HCT116 (cell line): ENCODE data around the gene MBNL2. TPM values are rescaled to one million over a fixed set of nuclear protein-coding genes. Genes with fewer than 3 reads are reported as not detected.

Experiments
- ATAC-seq: fragments of 200-7000 bp; cut with Tn5 transposase; 2 replicates; pipeline ENCODE4 v1.9.1; 2020; ENCODE audit warnings: mild to moderate bottlenecking, moderate library complexity
- BruUV-seq: library from RNA; stranded (reverse); fragments of 400-500 nt; replicated peaks from 2 replicates; lab custom pipeline; 2021; lab: Mats Ljungman, UMichigan
- CTCF ChIA-PET: fragments of 300-600 bp; sonication (Branson Sonifier 250); formaldehyde crosslinking; loops from one replicate; lab custom pipeline; 2021; ENCODE audit warnings: antibody characterized with exemption; lab: Charles Lee
- POLR2A ChIA-PET: fragments of 300-600, 350-600 bp; sonication (Branson Sonifier 250); formaldehyde crosslinking; loops from one replicate; lab custom pipeline; 2021; ENCODE audit warnings: antibody characterized with exemption; lab: Charles Lee
- RAD21 ChIA-PET, 2 experiments: fragments of 300-600 bp; sonication (Branson Sonifier 250); formaldehyde crosslinking; loops; one replicate each; lab custom pipeline; 2023; ENCODE audit warnings: low total read pairs in 2 of 2; ENCODE audit not compliant: uncharacterized antibody in 2 of 2, unreplicated experiment in 2 of 2, low non-redundant PET in 1 of 2; lab: Charles Lee
- DNase-seq: peaks from one replicate; pipeline ENCODE4 v3.0.0-alpha.2; 2010; ENCODE audit warnings: low read depth, low spot score
- H2AFZ ChIP-seq: fragments of 200-600 bp; shearing (Covaris generic), sonication (generic); 2 replicates; pipeline ENCODE4 v1.6.1; 2017; ENCODE audit warnings: low read depth, mixed run types, mixed read lengths, antibody characterized with exemption, low read length; ENCODE audit not compliant: poor library complexity, severe bottlenecking
- H3K27ac ChIP-seq: 2 replicates; pipeline ENCODE4 v1.5.1; 2012; ENCODE audit warnings: low read depth, low read length
- H3K27me3 ChIP-seq: fragments of 200-600 bp; sonication (generic); 2 replicates; pipeline ENCODE4 v1.6.1; 2016; ENCODE audit warnings: mixed run types, low read length, mixed read lengths; ENCODE audit not compliant: insufficient read depth
- H3K36me3 ChIP-seq, 2 experiments: fragments of 200-500 bp in 1 of 2; fragments of 200-600 bp in 1 of 2; sonication (Bioruptor generic) in 1 of 2; sonication (generic) in 1 of 2; 2 replicates each; pipeline versions ENCODE4 v1.5.1 to v1.6.1; 2014 to 2016; ENCODE audit warnings: low read length in 2 of 2, inconsistent platforms in 1 of 2, mixed read lengths in 1 of 2, mixed run types in 1 of 2; ENCODE audit not compliant: insufficient read depth in 2 of 2, control insufficient read depth in 1 of 2
- H3K4me1 ChIP-seq, 2 experiments: fragments of 200-600 bp in 1 of 2; sonication (generic) in 1 of 2; 2 replicates each; pipeline versions ENCODE4 v1.5.1 to v1.6.1; 2012 to 2017; ENCODE audit warnings: low read length in 2 of 2, inconsistent platforms in 1 of 2, mild to moderate bottlenecking in 1 of 2, mixed read lengths in 1 of 2, mixed run types in 1 of 2, moderate library complexity in 1 of 2; ENCODE audit not compliant: insufficient read depth in 2 of 2, control insufficient read depth in 1 of 2
- H3K4me2 ChIP-seq: fragments of 200-600 bp; sonication (generic); 2 replicates; pipeline ENCODE4 v1.6.1; 2017; ENCODE audit warnings: mixed run types, low read length, mixed read lengths
- H3K4me3 ChIP-seq, 2 experiments: fragments of 200-600 bp in 1 of 2; sonication (generic) in 1 of 2; replicated peaks in 1 of 2; 2 replicates each; pipeline ENCODE4 v1.5.1; 2011 to 2016; ENCODE audit warnings: low read length in 2 of 2, control low read depth in 1 of 2, low read depth in 1 of 2, mild to moderate bottlenecking in 1 of 2, mixed read lengths in 1 of 2, mixed run types in 1 of 2
- H3K79me2 ChIP-seq: fragments of 200-600 bp; sonication (generic); 2 replicates; pipeline ENCODE4 v1.6.1; 2017; ENCODE audit warnings: mild to moderate bottlenecking, mixed run types, low read length, moderate library complexity, mixed read lengths; ENCODE audit not compliant: insufficient read depth
- H3K9ac ChIP-seq: fragments of 200-600 bp; sonication (generic); 2 replicates; pipeline ENCODE4 v1.6.1; 2016; ENCODE audit warnings: low read length, mixed read lengths
- H3K9me2 ChIP-seq: fragments of 200-600 bp; sonication (generic), shearing (Covaris generic); 2 replicates; pipeline ENCODE4 v1.6.1; 2017; ENCODE audit warnings: mixed run types, mild to moderate bottlenecking, moderate library complexity; ENCODE audit not compliant: insufficient read depth
- H3K9me3 ChIP-seq, 2 experiments: fragments of 200-500 bp in 1 of 2; fragments of 200-600 bp in 1 of 2; sonication (Bioruptor generic) in 1 of 2; sonication (generic) in 1 of 2; 2 replicates each; pipeline ENCODE4 v1.6.1; 2014 to 2017; ENCODE audit warnings: low read length in 2 of 2, mixed read lengths in 2 of 2, inconsistent platforms in 1 of 2, low read depth in 1 of 2, mild to moderate bottlenecking in 1 of 2, mixed run types in 1 of 2, moderate library complexity in 1 of 2; ENCODE audit not compliant: control insufficient read depth in 1 of 2, insufficient read depth in 1 of 2
- H4K20me1 ChIP-seq: fragments of 200-600 bp; sonication (generic), shearing (Covaris generic); 2 replicates; pipeline ENCODE4 v1.6.1; 2017; ENCODE audit warnings: mixed run types, mild to moderate bottlenecking, moderate library complexity; ENCODE audit not compliant: insufficient read depth
- ATF3 ChIP-seq: IDR thresholded peaks from 2 replicates; pipeline ENCODE4 v1.6.1; 2012
- CEBPB ChIP-seq: IDR thresholded peaks from 2 replicates; pipeline ENCODE4 v1.6.1; 2012; ENCODE audit warnings: low read depth
- CTCF ChIP-seq, 3 experiments: fragments of 200-600 bp in 1 of 3; sonication (generic) in 1 of 3; IDR thresholded peaks in 2 of 3; conservative IDR thresholded peaks in 1 of 3; 2 replicates each; pipeline ENCODE4 v1.5.1; 2012 to 2017; ENCODE audit warnings: low read depth in 2 of 3, low read length in 2 of 3, antibody characterized with exemption in 1 of 3, borderline replicate concordance in 1 of 3, control low read depth in 1 of 3, mild to moderate bottlenecking in 1 of 3, mixed read lengths in 1 of 3, mixed run types in 1 of 3, moderate library complexity in 1 of 3; ENCODE audit not compliant: insufficient read depth in 1 of 3
- ELF1 ChIP-seq: IDR thresholded peaks from 2 replicates; pipeline ENCODE4 v1.6.1; 2012; ENCODE audit warnings: low read depth, borderline replicate concordance
- EZH2 ChIP-seq: fragments of 200-600 bp; sonication (generic); IDR thresholded peaks from 2 replicates; pipeline ENCODE4 v1.6.1; 2017; ENCODE audit warnings: antibody characterized with exemption, mixed run types
- EZH2phosphoT487 ChIP-seq: fragments of 200-600 bp; IDR thresholded peaks from 2 replicates; pipeline ENCODE4 v1.6.1; 2018; ENCODE audit warnings: antibody characterized with exemption, borderline replicate concordance
- JUND ChIP-seq: IDR thresholded peaks from 2 replicates; pipeline ENCODE4 v1.6.1; 2012
- POLR2A ChIP-seq: IDR thresholded peaks from 2 replicates; pipeline ENCODE4 v1.7.0; 2011; ENCODE audit warnings: borderline replicate concordance; ENCODE audit not compliant: insufficient read depth, insufficient read length; ENCODE audit errors: extremely low read depth
- POLR2AphosphoS5 ChIP-seq: IDR thresholded peaks from 2 replicates; pipeline ENCODE4 v1.6.1; 2011; ENCODE audit warnings: mild to moderate bottlenecking, low read depth, low read length, moderate library complexity
- SIN3A ChIP-seq: IDR thresholded peaks from 2 replicates; pipeline ENCODE4 v1.6.1; 2012; ENCODE audit warnings: low read depth
- SP1 ChIP-seq: IDR thresholded peaks from 2 replicates; pipeline ENCODE4 v1.6.1; 2012; ENCODE audit warnings: low read depth
- SRF ChIP-seq: IDR thresholded peaks from 2 replicates; pipeline ENCODE4 v1.6.1; 2012; ENCODE audit warnings: low read depth
- TCF7L2 ChIP-seq: IDR thresholded peaks from 2 replicates; pipeline ENCODE4 v1.7.0; 2011; ENCODE audit warnings: borderline replicate concordance, inconsistent platforms; ENCODE audit not compliant: insufficient read depth, insufficient read length; ENCODE audit errors: extremely low read depth
- YY1 ChIP-seq: IDR thresholded peaks from 2 replicates; pipeline ENCODE4 v1.6.1; 2011; ENCODE audit warnings: low read length, low read depth, moderate library complexity, mild to moderate bottlenecking; ENCODE audit not compliant: insufficient replicate concordance; ENCODE audit errors: extremely low read depth
- ZFX ChIP-seq: fragments of 450-650 bp; IDR thresholded peaks from 2 replicates; pipeline ENCODE4 v1.6.1; 2017
- intact Hi-C: fragments of 100-400 bp; cut with micrococcal nuclease; formaldehyde crosslinking; loops from 2 replicates; pipeline ENCODE4 v1.10.0; 2022
- total RNA-seq: library from RNA; stranded (reverse); gene quantifications from one replicate; pipeline ENCODE4 v1.2.1, GENCODE V29; 2021; ENCODE audit not compliant: unreplicated experiment

MBNL2 gene
- total RNA-seq, 1 experiment from 2014 or later = 73.9 TPM

- no peak overlapping the region for H2AFZ ChIP-seq
- no peaks in the 10 kb centered on the region for H3K36me3 ChIP-seq
- no peak overlapping the region for H3K9ac ChIP-seq
- no peaks in the 10 kb centered on the region for H3K79me2 ChIP-seq
- no peaks in the 10 kb centered on the region for H3K27me3 ChIP-seq
- no peaks in the 10 kb centered on the region for H4K20me1 ChIP-seq
- H3K9me2 ChIP-seq = no peaks in the 10 kb centered on the region
- peaks cover 0 to 8% of the 10 kb centered on the region in 2 experiments; a peak in 1 of 4 replicates for H3K4me1 ChIP-seq
- no peak for ATAC-seq
- no peak overlapping the region for H3K4me2 ChIP-seq
- no peak overlapping the region for H3K27ac ChIP-seq
- intact Hi-C loops = no loop called here
- ChIA-PET POLR2A (no interaction called here), RAD21 (no interaction called here), CTCF (no interaction called here)
- no peak for DNase-seq
- TF ChIP-seq EZH2phosphoT487 = no peak
- no peak for TF ChIP-seq POLR2AphosphoS5
- no peak for TF ChIP-seq ATF3
- TF ChIP-seq SP1 = no peak
- TF ChIP-seq SIN3A = no peak
- no peak for TF ChIP-seq ELF1
- TF ChIP-seq CEBPB = no peak
- no peak for TF ChIP-seq SRF
- TF ChIP-seq YY1 = no peak
- TF ChIP-seq EZH2 = no peak
- TF ChIP-seq TCF7L2 = no peak
- TF ChIP-seq POLR2A = no peak
- TF ChIP-seq ZFX = no peak
- no peak for TF ChIP-seq CTCF (IDR thresholded peaks at IDR 0.05 in 2 of 3, conservative IDR thresholded peaks at IDR 0.05 in 1 of 3; ENCODE audit: borderline replicate concordance in 1 of 3, insufficient read depth in 1 of 3, low read depth in 2 of 3, low read length in 2 of 3)
- no peak for TF ChIP-seq JUND
- no TSS peak for BruUV-seq
- H3K9me3 ChIP-seq = no peaks in the 10 kb centered on the region
- H3K4me3 ChIP-seq = no peak overlapping the region
Observed at GRCh38 chr13:97179501-97179900, 42.6 kb upstream of the MBNL2 start.
